HCT116 (cell line): ENCODE measurements around the gene UQCRHL.

Experiments
- POLR2A ChIP-seq: IDR thresholded peaks from 2 replicates; pipeline ENCODE4 v1.7.0; 2011; ENCODE audit warnings: borderline replicate concordance; ENCODE audit not compliant: insufficient read depth, insufficient read length; ENCODE audit errors: extremely low read depth
- POLR2AphosphoS5 ChIP-seq: IDR thresholded peaks from 2 replicates; pipeline ENCODE4 v1.6.1; 2011; ENCODE audit warnings: mild to moderate bottlenecking, low read depth, low read length, moderate library complexity
- SIN3A ChIP-seq: IDR thresholded peaks from 2 replicates; pipeline ENCODE4 v1.6.1; 2012; ENCODE audit warnings: low read depth
- SP1 ChIP-seq: IDR thresholded peaks from 2 replicates; pipeline ENCODE4 v1.6.1; 2012; ENCODE audit warnings: low read depth
- ZNF274 ChIP-seq: fragments of 200-500 bp; sonication (Bioruptor generic); IDR thresholded peaks from 2 replicates; pipeline ENCODE4 v1.6.1; 2014; ENCODE audit warnings: mild to moderate bottlenecking, low read depth, low read length, inconsistent platforms
- TF ChIP-seq, protein P1 (sequence below), 3 experiments: fragments of 200-600 bp in 1 of 3; sonication (generic) in 1 of 3; IDR thresholded peaks in 2 of 3; conservative IDR thresholded peaks in 1 of 3; 2 replicates each; pipeline ENCODE4 v1.5.1; 2012 to 2017; ENCODE audit warnings: low read depth in 2 of 3, low read length in 2 of 3, antibody characterized with exemption in 1 of 3, borderline replicate concordance in 1 of 3, control low read depth in 1 of 3, mild to moderate bottlenecking in 1 of 3, mixed read lengths in 1 of 3, mixed run types in 1 of 3, moderate library complexity in 1 of 3; ENCODE audit not compliant: insufficient read depth in 1 of 3
- TF ChIP-seq, protein P2 (sequence below): IDR thresholded peaks from 2 replicates; pipeline ENCODE4 v1.6.1; 2012

DNA sequence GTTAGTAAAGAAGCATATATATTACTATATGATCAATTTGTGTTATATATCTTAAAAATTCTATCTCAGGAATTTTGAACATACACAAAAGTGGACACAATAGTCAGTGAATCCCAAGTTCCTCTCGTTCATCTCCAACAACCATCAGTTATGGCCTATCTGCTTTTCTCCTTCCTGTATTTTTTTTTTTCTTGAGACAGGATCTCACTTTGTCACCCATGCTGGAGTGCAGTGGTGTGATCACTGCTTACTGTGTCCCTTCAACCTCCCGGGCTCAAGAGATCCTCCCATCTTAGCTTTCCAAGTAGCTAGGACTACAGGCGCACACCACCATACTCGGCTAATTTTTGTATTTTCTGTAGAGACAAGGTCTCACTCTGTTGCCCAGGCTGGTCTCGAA, 49.4 kb upstream of the UQCRHL start:
- TF ChIP-seq, protein P1, sequence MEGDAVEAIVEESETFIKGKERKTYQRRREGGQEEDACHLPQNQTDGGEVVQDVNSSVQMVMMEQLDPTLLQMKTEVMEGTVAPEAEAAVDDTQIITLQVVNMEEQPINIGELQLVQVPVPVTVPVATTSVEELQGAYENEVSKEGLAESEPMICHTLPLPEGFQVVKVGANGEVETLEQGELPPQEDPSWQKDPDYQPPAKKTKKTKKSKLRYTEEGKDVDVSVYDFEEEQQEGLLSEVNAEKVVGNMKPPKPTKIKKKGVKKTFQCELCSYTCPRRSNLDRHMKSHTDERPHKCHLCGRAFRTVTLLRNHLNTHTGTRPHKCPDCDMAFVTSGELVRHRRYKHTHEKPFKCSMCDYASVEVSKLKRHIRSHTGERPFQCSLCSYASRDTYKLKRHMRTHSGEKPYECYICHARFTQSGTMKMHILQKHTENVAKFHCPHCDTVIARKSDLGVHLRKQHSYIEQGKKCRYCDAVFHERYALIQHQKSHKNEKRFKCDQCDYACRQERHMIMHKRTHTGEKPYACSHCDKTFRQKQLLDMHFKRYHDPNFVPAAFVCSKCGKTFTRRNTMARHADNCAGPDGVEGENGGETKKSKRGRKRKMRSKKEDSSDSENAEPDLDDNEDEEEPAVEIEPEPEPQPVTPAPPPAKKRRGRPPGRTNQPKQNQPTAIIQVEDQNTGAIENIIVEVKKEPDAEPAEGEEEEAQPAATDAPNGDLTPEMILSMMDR (IDR thresholded peaks at IDR 0.05 in 2 of 3, conservative IDR thresholded peaks at IDR 0.05 in 1 of 3; ENCODE audit: borderline replicate concordance in 1 of 3, insufficient read depth in 1 of 3, low read depth in 2 of 3, low read length in 2 of 3): no peak
- TF ChIP-seq, protein P2, sequence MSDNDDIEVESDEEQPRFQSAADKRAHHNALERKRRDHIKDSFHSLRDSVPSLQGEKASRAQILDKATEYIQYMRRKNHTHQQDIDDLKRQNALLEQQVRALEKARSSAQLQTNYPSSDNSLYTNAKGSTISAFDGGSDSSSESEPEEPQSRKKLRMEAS: no peak
- TF ChIP-seq POLR2A: no peak
- TF ChIP-seq POLR2AphosphoS5: no peak
- TF ChIP-seq ZNF274: no peak
- TF ChIP-seq SIN3A: no peak
- TF ChIP-seq SP1: no peak
